Measurements from ENCODE around the gene HBE1. TPM values are rescaled to one million over a fixed set of nuclear protein-coding genes. Genes with fewer than 3 reads are reported as not detected.
"Not testable (repeated sequence)": the region's sequence is repeated elsewhere in the genome, so short reads cannot be mapped to it uniquely, and the experiment has no call there.

The HBE1 gene
- total and polyA plus RNA-seq, 2 donors (not counting 1 experiment from before 2014, with no cell fraction given): not detected

GRCh38 chr11:5250543-5251204 is 19.1 kb downstream of the HBE1 start:
- intact Hi-C loops (cut with micrococcal nuclease): no loop called here
- no peak overlapping the region for H3K4me2 ChIP-seq (replicated peaks; ENCODE audit: low read depth, low read length, poor library complexity, severe bottlenecking)
- DNase-seq (no peak), ATAC-seq (ENCODE audit: low read depth) (no peak)
- no peaks in the 10 kb centered on the region for H3K36me3 ChIP-seq (replicated peaks in 1 of 2; ENCODE audit: control extremely low read depth in 1 of 2, control insufficient read depth in 1 of 2, extremely low read depth in 1 of 2, insufficient read depth in 2 of 2, low read length in 1 of 2)
- H3K27me3 Mint-ChIP-seq: peaks cover 13% of the 10 kb centered on the region
- H4K20me1 ChIP-seq (ENCODE audit: control insufficient read depth, insufficient read depth, low read length, poor library complexity, severe bottlenecking): no peaks in the 10 kb centered on the region
- no peak overlapping the region for H3K4me3 Mint-ChIP-seq
- ChIA-PET POLR2A (no interaction called here), CTCF (no interaction called here)
- H3K27ac Mint-ChIP-seq: no peak overlapping the region
- H3K9me3 Mint-ChIP-seq (ENCODE audit: insufficient read depth): no peaks in the 10 kb centered on the region
- no peaks in the 10 kb centered on the region for H3K27me3 ChIP-seq (replicated peaks in 1 of 4; ENCODE audit: control extremely low read depth in 1 of 4, control insufficient read depth in 3 of 4, insufficient read depth in 4 of 4, low read length in 3 of 4)
- H3K9ac ChIP-seq (ENCODE audit: low read length): no peak overlapping the region
- no peak for TF ChIP-seq CTCF (IDR thresholded peaks at IDR 0.05)
- no peak for TF ChIP-seq EZH2 (IDR thresholded peaks at IDR 0.05; ENCODE audit: borderline replicate concordance, insufficient read depth, low read depth, low read length, poor library complexity, severe bottlenecking)
- no peak overlapping the region for H3K27ac ChIP-seq (ENCODE audit: low read length in 2 of 2)
- no CpG with 5 or more reads among the region's 4 CpGs for WGBS (ENCODE audit: insufficient coverage)
- H3K4me1 Mint-ChIP-seq: no peaks in the 10 kb centered on the region
- no peaks in the 10 kb centered on the region for H3K9me3 ChIP-seq (ENCODE audit: control extremely low read depth in 1 of 3, control insufficient read depth in 2 of 3, insufficient read depth in 1 of 3, low read length in 2 of 3)
- H3K79me2 ChIP-seq (ENCODE audit: control insufficient read depth, insufficient read depth, low read length): no peaks in the 10 kb centered on the region
- H3K4me1 ChIP-seq (ENCODE audit: control insufficient read depth in 2 of 2, insufficient read depth in 2 of 2, low read length in 2 of 2): no peaks in the 10 kb centered on the region
- H2AFZ ChIP-seq (ENCODE audit: insufficient read depth, low read depth, low read length, poor library complexity, severe bottlenecking): no peak overlapping the region
- H3K4me3 ChIP-seq (ENCODE audit: control extremely low read depth in 1 of 5, extremely low read depth in 1 of 5, insufficient read depth in 1 of 5, low read depth in 2 of 5, low read length in 4 of 5): no peak overlapping the region

- WGBS (ENCODE audit: insufficient coverage): 100% methylated on average over 1 of the region's 9 CpGs
- intact Hi-C loops (cut with micrococcal nuclease); H3K36me3 ChIP-seq (replicated peaks in 1 of 2; ENCODE audit: control extremely low read depth in 1 of 2, control insufficient read depth in 1 of 2, extremely low read depth in 1 of 2, insufficient read depth in 2 of 2, low read length in 1 of 2); DNase-seq; H2AFZ ChIP-seq (ENCODE audit: insufficient read depth, low read depth, low read length, poor library complexity, severe bottlenecking); ATAC-seq (ENCODE audit: low read depth); POLR2A ChIA-PET; H3K9me3 ChIP-seq (ENCODE audit: control extremely low read depth in 1 of 3, control insufficient read depth in 2 of 3, insufficient read depth in 1 of 3, low read length in 2 of 3); H4K20me1 ChIP-seq (ENCODE audit: control insufficient read depth, insufficient read depth, low read length, poor library complexity, severe bottlenecking); H3K9ac ChIP-seq (ENCODE audit: low read length); H3K4me3 Mint-ChIP-seq; H3K27ac ChIP-seq (ENCODE audit: low read length in 2 of 2); H3K9me3 Mint-ChIP-seq (ENCODE audit: insufficient read depth); CTCF ChIA-PET; H3K27me3 ChIP-seq (replicated peaks in 1 of 4; ENCODE audit: control extremely low read depth in 1 of 4, control insufficient read depth in 3 of 4, insufficient read depth in 4 of 4, low read length in 3 of 4); H3K27ac Mint-ChIP-seq; H3K4me3 ChIP-seq (ENCODE audit: control extremely low read depth in 1 of 5, extremely low read depth in 1 of 5, insufficient read depth in 1 of 5, low read depth in 2 of 5, low read length in 4 of 5); H3K4me2 ChIP-seq (replicated peaks; ENCODE audit: low read depth, low read length, poor library complexity, severe bottlenecking); H3K4me1 ChIP-seq (ENCODE audit: control insufficient read depth in 2 of 2, insufficient read depth in 2 of 2, low read length in 2 of 2); H3K4me1 Mint-ChIP-seq; H3K79me2 ChIP-seq (ENCODE audit: control insufficient read depth, insufficient read depth, low read length): not testable (repeated sequence)
- peaks cover 15% of the 10 kb centered on the region for H3K27me3 Mint-ChIP-seq
Measured at GRCh38 chr11:5249807-5250396, 19.8 kb downstream of the HBE1 start, which contains the start of gene HBG1. Gene HBG1, minus strand, starts transcription at chr11:5249857. Its CDS starts 53 bp downstream, at chr11:5249804.

DNA sequence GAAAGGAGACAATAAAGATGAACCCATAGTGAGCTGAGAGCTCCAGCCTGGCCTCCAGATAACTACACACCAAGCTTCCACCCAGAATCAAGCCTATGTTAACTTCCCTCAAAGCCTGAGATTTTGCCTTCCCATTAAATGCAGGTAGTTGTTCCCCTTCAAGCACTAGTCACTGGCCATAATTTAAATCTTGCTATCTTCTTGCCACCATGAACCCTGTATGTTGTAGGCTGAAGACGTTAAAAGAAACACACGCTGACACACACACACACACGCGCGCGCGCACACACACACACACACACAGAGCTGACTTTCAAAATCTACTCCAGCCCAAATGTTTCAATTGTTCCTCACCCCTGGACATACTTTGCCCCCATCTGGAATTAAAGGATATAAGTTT is 21.2 kb downstream of the HBE1 start:
- DNase-seq; H3K27ac ChIP-seq (ENCODE audit: low read length in 2 of 2); H3K9me3 ChIP-seq (ENCODE audit: control extremely low read depth in 1 of 3, control insufficient read depth in 2 of 3, insufficient read depth in 1 of 3, low read length in 2 of 3); H2AFZ ChIP-seq (ENCODE audit: insufficient read depth, low read depth, low read length, poor library complexity, severe bottlenecking); ATAC-seq (ENCODE audit: low read depth); H3K36me3 ChIP-seq (replicated peaks in 1 of 2; ENCODE audit: control extremely low read depth in 1 of 2, control insufficient read depth in 1 of 2, extremely low read depth in 1 of 2, insufficient read depth in 2 of 2, low read length in 1 of 2); H3K27ac Mint-ChIP-seq; H3K4me3 Mint-ChIP-seq; H3K4me1 Mint-ChIP-seq; H3K4me3 ChIP-seq (ENCODE audit: control extremely low read depth in 1 of 5, extremely low read depth in 1 of 5, insufficient read depth in 1 of 5, low read depth in 2 of 5, low read length in 4 of 5); H3K79me2 ChIP-seq (ENCODE audit: control insufficient read depth, insufficient read depth, low read length); H3K4me1 ChIP-seq (ENCODE audit: control insufficient read depth in 2 of 2, insufficient read depth in 2 of 2, low read length in 2 of 2); CTCF ChIA-PET; H3K9me3 Mint-ChIP-seq (ENCODE audit: insufficient read depth); H4K20me1 ChIP-seq (ENCODE audit: control insufficient read depth, insufficient read depth, low read length, poor library complexity, severe bottlenecking); POLR2A ChIA-PET; H3K9ac ChIP-seq (ENCODE audit: low read length); H3K4me2 ChIP-seq (replicated peaks; ENCODE audit: low read depth, low read length, poor library complexity, severe bottlenecking); H3K27me3 ChIP-seq (replicated peaks in 1 of 4; ENCODE audit: control extremely low read depth in 1 of 4, control insufficient read depth in 3 of 4, insufficient read depth in 4 of 4, low read length in 3 of 4); intact Hi-C loops (cut with micrococcal nuclease): not testable (repeated sequence)
- no CpG with 5 or more reads among the region's 7 CpGs for WGBS (ENCODE audit: insufficient coverage)
- peaks cover 21% of the 10 kb centered on the region for H3K27me3 Mint-ChIP-seq

All from B cell (primary cell).